HG03103 (cell line): ENCODE results near the gene TMEM231.
A peak's percentile ranks its signal among the peaks of the same experiment; 100 is the strongest.

Experiments used
- ATAC-seq: cut with Tn5 transposase; IDR thresholded peaks from one replicate; pipeline ENCODE4 v1.9.1; 2021; ENCODE audit warnings: low read depth; ENCODE audit not compliant: unreplicated experiment

The TMEM231 gene

GRCh38 chr16:75495076-75495674, 60.9 kb downstream of the TMEM231 start, which contains the start of gene CHST6:
TSS of gene CHST6 (minus strand) at chr16:75495441. CDS start at chr16:75479828, 15,613 bp downstream.
- peak; percentile 91 for ATAC-seq

DNA sequence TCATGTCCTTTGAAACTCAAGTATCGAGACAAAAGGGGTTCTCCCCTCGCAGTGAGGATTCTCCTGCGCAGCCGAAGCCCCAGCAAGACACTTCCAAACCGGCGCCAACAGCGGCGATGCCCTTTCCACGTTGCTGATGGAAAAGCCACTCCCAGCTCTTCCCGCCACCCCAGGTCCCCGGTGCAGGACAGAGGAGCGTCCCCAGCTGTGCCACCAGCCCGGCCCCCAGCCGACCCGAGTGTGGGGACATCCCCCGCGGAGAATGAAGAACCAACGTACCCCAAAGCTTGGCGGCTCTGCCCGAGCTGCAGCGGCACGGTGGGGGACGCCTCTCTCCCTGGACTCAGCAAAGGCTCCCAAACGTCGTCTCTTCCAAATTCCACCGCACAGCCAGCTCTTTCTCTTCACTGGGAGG, 61.4 kb downstream of the TMEM231 start:
- no peak for ATAC-seq

GRCh38 chr16:75494184-75494583, 61.9 kb downstream of the TMEM231 start:
- ATAC-seq: no peak

DNA sequence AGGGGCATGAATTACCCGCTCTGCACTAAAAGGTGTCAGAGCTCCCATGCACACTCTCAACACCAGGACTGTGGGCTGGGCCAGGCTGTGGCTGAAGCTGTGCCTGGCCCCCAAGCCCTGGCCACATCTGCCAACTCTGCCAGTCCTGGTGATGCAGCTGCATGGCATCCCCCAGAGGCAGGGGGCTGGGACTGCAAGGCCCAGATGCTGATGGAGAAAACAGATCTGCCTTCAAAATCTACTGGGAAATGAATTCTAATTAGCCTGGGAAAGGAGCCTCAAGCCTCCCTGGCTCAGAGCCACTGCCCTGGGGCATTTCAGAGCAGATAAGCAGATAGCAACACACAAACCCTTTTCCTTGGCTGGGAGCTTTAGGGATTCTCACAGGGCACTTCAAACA, 64.2 kb downstream of the TMEM231 start:
- ATAC-seq: no peak

- ATAC-seq: no peak
Observed at GRCh38 chr16:75488322-75488721, 67.7 kb downstream of the TMEM231 start.
